Lung (tissue), 12 donors: ENCODE results near the gene ZBTB7B. TPM values are rescaled to one million over a fixed set of nuclear protein-coding genes. Genes with fewer than 3 reads are reported as not detected.

Experiments used
- ATAC-seq: fragments of 200-7000 bp; cut with Tn5 transposase; one replicate; pipeline ENCODE4 v1.9.1; 2020; ENCODE audit warnings: moderate number of reproducible peaks; ENCODE audit not compliant: insufficient read depth, low FRiP score
- DNase-seq, 3 donors: peaks; one replicate each; pipeline ENCODE4 v3.0.0-alpha.2; 2013 to 2017
- H3K27ac ChIP-seq, 2 donors: one replicate each; pipeline ENCODE4 v1.5.1; 2013; ENCODE audit warnings: mild to moderate bottlenecking in 2 of 2, moderate library complexity in 2 of 2, control low read depth in 1 of 2, inconsistent platforms in 1 of 2, low read depth in 1 of 2, low read length in 1 of 2
- H3K27me3 ChIP-seq, 3 donors: one replicate each; pipeline ENCODE4 v1.5.1; 2013; ENCODE audit warnings: low read length in 2 of 3; ENCODE audit not compliant: control insufficient read depth in 3 of 3, insufficient read depth in 3 of 3
- H3K36me3 ChIP-seq, 4 donors: one replicate each; pipeline ENCODE4 v1.5.1; 2013; ENCODE audit warnings: low read length in 4 of 4, mild to moderate bottlenecking in 1 of 4, moderate library complexity in 1 of 4; ENCODE audit not compliant: control insufficient read depth in 4 of 4, insufficient read depth in 4 of 4
- H3K4me1 ChIP-seq, 5 donors: one replicate each; pipeline ENCODE4 v1.5.1; 2013; ENCODE audit warnings: low read length in 5 of 5, mild to moderate bottlenecking in 2 of 5, moderate library complexity in 1 of 5; ENCODE audit not compliant: control insufficient read depth in 5 of 5, insufficient read depth in 5 of 5
- H3K4me3 ChIP-seq: one replicate; pipeline ENCODE4 v1.5.1; 2013; ENCODE audit warnings: mild to moderate bottlenecking, control low read depth, moderate library complexity
- H3K9ac ChIP-seq, 2 donors: one replicate each; pipeline ENCODE4 v1.5.1; 2013; ENCODE audit warnings: low read length in 2 of 2, control low read depth in 1 of 2; ENCODE audit not compliant: insufficient read depth in 1 of 2
- H3K9me3 ChIP-seq, 4 donors: one replicate each; pipeline ENCODE4 v1.5.1; 2013; ENCODE audit warnings: low read length in 3 of 4, mild to moderate bottlenecking in 1 of 4, moderate library complexity in 1 of 4; ENCODE audit not compliant: control insufficient read depth in 4 of 4, insufficient read depth in 3 of 4
- CTCF ChIP-seq: IDR thresholded peaks from 2 replicates; pipeline ENCODE4 v1.5.1; 2012; ENCODE audit warnings: mild to moderate bottlenecking; ENCODE audit errors: control extremely low read depth, extremely low read depth
- WGBS, 2 donors: extraction: QIAGEN DNeasy Blood & Tissue Kit; methylation state at CpG; one replicate each; pipeline ENCODE4 v1.1.7; 2013; 5-methylcytosine and 5-hydroxymethylcytosine counted together
- polyA plus RNA-seq, 2 donors: library from polyadenylated mRNA; stranded (reverse); fragments of 200-250 nt; gene quantifications; one replicate each; pipeline ENCODE4 v1.2.1, GENCODE V29; 2013
- total RNA-seq, 2 donors: library from RNA; depleted of rRNA in 1 of 2; stranded (reverse); fragments of >200 nt in 1 of 2; gene quantifications; one replicate each; pipeline ENCODE4 v1.2.1, GENCODE V29; 2014 to 2021
- donor health status: control.
- donor health status: control.
- donor health status: Bipolar disorder and iron deficiency.
- donor health status: healthy.
- donor health status: DM: yes; HTN: yes; CAD: no.

ZBTB7B gene
- total and polyA plus RNA-seq, 4 donors = 41.9 to 83.3 (median 55.2) TPM

DNA sequence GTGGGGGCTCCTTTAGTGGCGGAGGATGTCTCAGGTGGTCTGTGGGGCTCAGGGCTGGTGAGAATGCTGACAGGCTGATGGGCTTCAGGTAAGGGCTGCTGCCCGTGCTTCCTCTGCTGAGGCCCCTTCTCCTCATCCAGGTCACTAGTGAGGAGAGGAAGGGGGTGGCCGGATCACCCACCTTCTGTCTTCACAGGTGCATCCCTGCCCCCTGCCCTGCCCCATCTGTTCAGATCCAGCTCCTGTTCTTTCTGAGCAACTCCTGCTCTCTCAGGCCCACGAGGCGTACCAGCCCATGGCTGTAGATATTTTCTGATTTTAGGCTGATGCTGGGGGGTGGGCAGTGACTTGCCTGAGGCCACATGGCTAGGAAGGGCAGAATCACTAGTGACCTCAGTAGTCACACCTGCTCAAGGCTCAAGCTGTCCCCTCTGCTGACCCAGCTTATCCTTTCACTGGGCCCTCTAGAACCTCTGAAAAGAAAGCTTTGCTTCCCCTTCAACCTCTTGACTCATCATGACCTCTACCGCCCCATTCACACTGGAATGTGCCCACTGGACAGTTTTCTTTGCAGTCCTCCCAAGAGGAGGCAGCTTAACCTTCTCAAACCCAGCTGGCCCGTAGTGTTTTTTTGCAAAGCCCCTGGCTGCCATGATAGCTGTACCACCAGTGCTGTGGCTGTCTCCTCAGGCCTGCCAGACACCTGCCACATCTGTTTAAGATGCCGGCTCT is 16.2 kb downstream of the ZBTB7B start:
- 84 to 91% methylated on average over 7 to 8 of the region's 8 CpGs for WGBS, 2 donors
- no peaks in the 10 kb centered on the region for H3K27me3 ChIP-seq
- ATAC-seq = no peak
- H3K9ac ChIP-seq = no peak overlapping the region
- peaks cover 0 to 29% (median 0%) of the 10 kb centered on the region in 4 donors for H3K36me3 ChIP-seq
- no peak for TF ChIP-seq CTCF
- H3K4me1 ChIP-seq = peaks cover 0 to 10% (median 4%) of the 10 kb centered on the region in 5 donors
- H3K27ac ChIP-seq = peak overlapping the region in 1 of 2 donors; percentile 48
- no peak overlapping the region for H3K4me3 ChIP-seq
- no peak for DNase-seq
- no peaks in the 10 kb centered on the region for H3K9me3 ChIP-seq

DNA sequence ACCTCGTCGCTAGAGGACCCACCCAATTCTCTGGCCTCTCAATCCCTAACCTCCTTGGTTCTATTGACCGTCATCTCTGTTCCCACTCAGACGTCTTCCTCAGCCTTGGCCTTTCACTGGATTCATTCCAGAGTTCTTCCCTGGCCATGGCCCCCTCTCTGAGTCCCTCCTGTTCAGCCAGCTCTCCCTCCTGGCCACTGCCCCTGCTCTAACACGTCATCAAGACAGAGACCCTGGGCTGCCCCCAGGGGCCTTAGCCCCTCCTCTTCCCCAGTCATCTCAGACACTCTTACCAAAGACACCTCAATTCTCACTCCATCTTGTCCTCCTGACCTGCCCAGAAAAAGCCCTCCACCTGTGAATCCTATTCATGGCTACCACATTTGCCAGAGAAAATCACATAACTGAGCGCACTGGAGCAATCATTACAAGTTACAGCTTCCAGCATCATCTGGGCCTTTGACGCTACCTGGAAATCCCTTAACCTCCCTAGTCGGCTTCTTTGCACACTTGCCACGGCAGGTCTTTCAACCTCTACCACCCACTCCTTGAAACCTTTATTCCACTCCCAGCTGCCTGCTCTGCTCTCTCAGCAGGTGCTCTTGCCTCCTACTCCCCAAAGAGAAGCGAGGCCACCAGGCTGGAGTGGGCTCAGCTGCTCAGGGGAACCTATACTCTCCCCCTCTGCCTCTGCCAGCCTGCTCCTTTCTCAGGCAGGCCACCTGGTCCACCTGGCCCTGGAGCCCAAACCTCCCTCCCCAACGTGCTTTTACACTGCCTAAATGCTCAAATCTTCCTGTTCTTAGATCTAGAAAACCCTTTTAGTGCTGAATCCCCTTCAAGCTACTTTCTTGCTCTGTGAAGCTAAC is 17.0 kb downstream of the ZBTB7B start:
- H3K4me3 ChIP-seq = no peak overlapping the region
- H3K9me3 ChIP-seq = no peaks in the 10 kb centered on the region
- 79 to 88% methylated on average over 11 of the region's 11 CpGs for WGBS, 2 donors
- ATAC-seq = no peak
- no peak overlapping the region for H3K9ac ChIP-seq
- no peak for DNase-seq
- H3K4me1 ChIP-seq = peaks cover 0 to 10% (median 4%) of the 10 kb centered on the region in 5 donors
- no peak overlapping the region for H3K27ac ChIP-seq
- no peak for TF ChIP-seq CTCF
- H3K27me3 ChIP-seq = no peaks in the 10 kb centered on the region
- H3K36me3 ChIP-seq = peaks cover 0 to 23% (median 0%) of the 10 kb centered on the region in 4 donors

- WGBS, 2 donors = 81 to 82% methylated on average over 8 of the region's 8 CpGs
- ATAC-seq (no peak), DNase-seq (no peak)
- Histone ChIP-seq H3K9me3 (no peaks in the 10 kb centered on the region), H3K4me1 (peaks cover 0 to 6% (median under 1%) of the 10 kb centered on the region in 5 donors), H3K27ac (peak overlapping the region in 1 of 2 donors; percentile 43), H3K36me3 (peaks cover 0 to 2% (median 0%) of the 10 kb centered on the region in 4 donors), H3K27me3 (no peaks in the 10 kb centered on the region), H3K9ac (no peak overlapping the region), H3K4me3 (no peak overlapping the region)
- no peak for TF ChIP-seq CTCF
Measured at GRCh38 chr1:155022136-155022926, 19.7 kb downstream of the ZBTB7B start.
